Fibroblast of the conjunctiva (primary cell): ENCODE results near the gene METTL15.
"Not testable (repeated sequence)": the region's sequence is repeated elsewhere in the genome, so short reads cannot be mapped to it uniquely, and the experiment has no call there.

ENCODE experiments used
- DNase-seq: peaks from one replicate; pipeline ENCODE4 v3.0.0-alpha.2; 2010; ENCODE audit warnings: low read depth

Gene METTL15, protein sequence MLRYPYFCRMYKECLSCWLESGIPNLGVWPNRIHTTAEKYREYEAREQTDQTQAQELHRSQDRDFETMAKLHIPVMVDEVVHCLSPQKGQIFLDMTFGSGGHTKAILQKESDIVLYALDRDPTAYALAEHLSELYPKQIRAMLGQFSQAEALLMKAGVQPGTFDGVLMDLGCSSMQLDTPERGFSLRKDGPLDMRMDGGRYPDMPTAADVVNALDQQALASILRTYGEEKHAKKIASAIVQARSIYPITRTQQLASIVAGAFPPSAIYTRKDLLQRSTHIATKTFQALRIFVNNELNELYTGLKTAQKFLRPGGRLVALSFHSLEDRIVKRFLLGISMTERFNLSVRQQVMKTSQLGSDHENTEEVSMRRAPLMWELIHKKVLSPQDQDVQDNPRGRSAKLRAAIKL

GRCh38 chr11:28107750-28108618 lies at the start of gene METTL15, which contains the start of gene KIF18A:
TSS of gene METTL15 (plus strand) at chr11:28108388. CDS start at chr11:28113335, 4,947 bp downstream.
TSS of gene KIF18A (minus strand) at chr11:28108156. CDS start at chr11:28097947, 10,209 bp downstream.
- DNase-seq = peak; percentile 99

DNA sequence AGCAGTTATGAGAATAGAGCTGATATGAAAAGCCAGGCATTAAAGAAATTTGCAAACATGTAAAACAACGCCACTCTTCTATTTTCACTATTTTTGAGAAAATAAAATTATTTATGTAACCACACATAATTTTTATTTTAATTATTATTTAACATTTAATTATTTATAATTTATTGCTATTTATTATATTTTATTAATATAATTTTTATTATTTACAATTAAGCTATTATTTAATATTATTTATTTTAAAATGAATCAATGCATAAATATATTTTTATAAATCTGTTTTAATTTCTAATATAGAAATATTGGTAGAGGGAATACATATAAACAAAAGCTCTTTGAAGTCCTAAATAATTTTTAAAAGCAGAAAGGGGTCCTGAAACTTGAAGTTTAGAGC lies 36.9 kb upstream of the METTL15 start:
- DNase-seq = no peak

GRCh38 chr11:28072321-28072720 lies 35.9 kb upstream of the METTL15 start:
- no peak for DNase-seq

DNA sequence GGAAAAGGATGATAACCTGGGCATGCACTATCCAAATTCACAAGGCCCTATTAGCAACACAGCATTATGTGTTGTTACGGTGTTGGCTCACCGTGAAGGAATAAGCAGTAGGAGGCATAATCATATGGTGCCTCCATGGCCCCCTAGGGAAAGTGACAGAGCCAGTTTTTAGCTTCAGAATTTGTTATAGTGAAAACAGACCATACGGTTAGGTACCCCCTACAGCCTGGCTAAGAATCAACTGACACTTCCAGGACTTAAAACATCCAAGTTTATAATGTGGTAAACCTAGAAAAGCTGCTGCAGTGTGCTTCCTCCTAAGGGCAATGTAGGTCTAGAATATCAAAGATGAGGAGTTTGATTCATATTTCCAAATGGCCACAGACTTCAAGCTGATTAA lies 30.7 kb upstream of the METTL15 start:
- no peak for DNase-seq

- no peak for DNase-seq
These were observed 25.1 kb upstream of the METTL15 start for GRCh38 chr11:28083118-28083517.

DNA sequence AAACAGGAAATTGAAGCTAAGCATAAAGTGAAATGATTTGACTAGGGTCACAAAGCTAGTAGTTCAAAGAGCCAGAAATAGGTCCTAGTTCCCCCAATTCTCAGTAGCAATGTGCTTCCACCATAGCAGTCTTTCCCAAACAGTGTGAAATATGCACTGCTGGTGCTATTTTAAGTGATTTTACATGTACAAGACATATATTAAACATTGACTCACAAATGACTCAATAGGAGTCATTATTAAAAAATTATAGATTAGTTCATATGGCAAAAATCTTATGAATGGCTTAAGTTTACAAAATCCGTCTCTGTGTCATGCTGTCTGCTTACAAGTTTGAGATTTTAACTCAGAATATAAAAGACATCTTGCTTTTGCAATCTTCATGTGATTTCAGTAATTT lies 21.6 kb upstream of the METTL15 start:
- peak; percentile 16 for DNase-seq

GRCh38 chr11:28087192-28087591 lies 21.0 kb upstream of the METTL15 start:
- DNase-seq = not testable (repeated sequence)

GRCh38 chr11:28087693-28088092 lies 20.5 kb upstream of the METTL15 start:
- DNase-seq = not testable (repeated sequence)

- DNase-seq = no peak
These were observed 18.8 kb upstream of the METTL15 start for GRCh38 chr11:28089378-28089777.

DNA sequence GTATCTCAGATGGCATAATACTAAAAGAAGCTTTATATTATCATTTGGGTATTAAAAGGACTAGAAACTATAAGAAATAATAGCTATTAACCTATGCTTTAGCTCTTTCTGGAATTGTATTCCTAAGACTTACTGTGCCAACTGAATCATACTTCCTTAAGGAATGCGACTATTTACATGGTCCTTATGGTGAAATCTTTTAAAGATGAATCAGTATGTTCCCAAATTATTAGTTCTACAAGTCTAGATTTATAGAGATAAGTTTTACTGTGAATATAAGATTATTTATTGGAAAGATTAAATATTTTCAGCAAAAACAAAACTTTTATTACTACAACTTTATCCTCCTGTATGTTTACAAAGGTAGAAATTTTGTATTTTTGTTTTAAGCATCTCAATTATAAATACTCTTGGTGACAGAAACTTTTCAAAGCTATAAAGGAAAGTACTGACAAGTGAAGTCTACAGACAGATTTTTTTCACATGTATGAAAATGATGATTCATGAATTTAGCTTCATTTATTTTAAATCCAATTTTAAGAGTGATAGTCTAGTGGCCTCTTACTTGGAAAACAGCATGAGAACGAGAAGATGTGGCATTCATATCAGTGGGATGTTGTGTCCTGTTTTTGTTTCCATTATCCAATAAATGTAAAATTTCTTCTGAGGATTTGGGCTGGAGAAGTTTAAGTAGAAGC lies 18.0 kb upstream of the METTL15 start:
- no peak for DNase-seq

GRCh38 chr11:28092786-28093185 lies 15.4 kb upstream of the METTL15 start:
- no peak for DNase-seq

DNA sequence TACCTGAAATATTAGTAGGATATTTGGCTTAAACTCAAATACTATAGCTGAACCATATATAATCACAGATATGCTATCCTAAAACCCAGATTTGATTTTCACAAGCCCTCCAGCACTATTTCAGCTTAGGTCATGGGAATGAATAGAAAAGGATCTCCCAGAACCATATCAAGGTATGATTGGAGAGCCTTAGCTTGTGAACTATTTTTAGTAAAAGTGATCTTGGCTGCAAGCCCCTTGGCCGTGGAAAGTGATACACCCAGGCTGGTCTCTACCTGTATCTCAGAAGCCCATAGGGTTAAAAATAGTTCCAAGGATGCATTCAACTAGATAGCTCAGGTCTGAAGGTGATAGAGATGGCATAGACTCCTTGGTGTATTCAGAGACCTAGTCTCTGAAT lies 9.9 kb upstream of the METTL15 start:
- no peak for DNase-seq

DNA sequence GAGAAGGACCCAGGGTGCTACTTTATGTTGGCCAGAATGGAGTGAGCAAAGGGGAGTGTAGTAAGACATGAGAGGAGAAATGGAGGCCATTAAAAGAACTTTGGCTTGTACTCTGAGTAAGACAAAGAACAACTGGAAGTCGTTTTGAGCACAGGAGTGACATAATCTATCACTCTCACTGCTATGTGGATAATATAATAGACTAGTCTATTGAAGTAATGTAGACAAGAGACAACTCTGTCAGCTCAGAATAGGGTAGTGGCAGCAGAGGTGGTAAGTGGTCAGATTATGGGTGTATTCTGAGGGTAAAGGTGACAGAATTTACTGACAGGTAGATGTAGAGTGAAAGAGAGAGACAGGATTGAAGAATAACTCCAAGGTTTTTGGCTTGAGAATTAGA lies 8.5 kb upstream of the METTL15 start:
- DNase-seq = no peak

DNA sequence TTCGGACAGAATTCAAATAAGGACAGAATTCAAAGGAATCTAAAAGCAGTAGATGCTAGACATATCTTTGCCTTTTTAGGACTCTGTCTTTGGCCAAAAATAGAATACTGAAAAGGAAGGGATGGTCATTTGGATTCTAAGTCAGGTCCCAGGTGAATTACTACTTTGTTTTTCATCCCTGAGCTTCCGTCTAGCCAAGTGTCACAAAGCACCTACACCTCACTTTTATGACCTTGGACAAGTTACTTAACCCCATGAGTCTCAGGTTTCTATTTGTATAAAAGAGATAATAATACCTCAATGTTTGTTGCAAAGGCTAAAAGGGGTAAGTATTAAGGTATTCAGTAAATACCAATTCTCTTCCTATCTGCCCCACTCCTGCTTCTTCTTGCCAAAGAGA lies 7.5 kb upstream of the METTL15 start:
- no peak for DNase-seq

DNA sequence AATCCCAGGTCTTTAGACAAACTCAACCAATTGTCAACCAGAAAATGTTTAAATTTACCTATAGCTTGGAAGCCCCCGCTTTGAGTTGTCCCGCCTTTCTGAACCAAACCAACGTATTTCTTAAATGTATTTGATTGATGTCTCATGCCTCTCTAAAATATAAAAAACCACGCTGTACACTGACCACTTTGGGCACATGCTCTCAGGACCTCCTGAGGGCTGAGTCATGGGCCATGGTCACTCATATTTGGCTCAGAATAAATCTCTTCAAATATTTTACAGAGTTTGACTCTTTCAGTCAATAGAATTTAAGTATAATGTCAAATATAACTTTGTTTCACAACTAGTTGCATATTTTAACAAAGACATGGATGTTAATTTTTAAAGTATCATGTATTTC lies 5.9 kb upstream of the METTL15 start:
- not testable (repeated sequence) for DNase-seq

- DNase-seq = no peak
These were observed 3.8 kb upstream of the METTL15 start for GRCh38 chr11:28104425-28104824.

- no peak for DNase-seq
These were observed 3.2 kb upstream of the METTL15 start for GRCh38 chr11:28104984-28105383.

- DNase-seq = no peak
These were observed 2.3 kb upstream of the METTL15 start for GRCh38 chr11:28105869-28106268.

- no peak for DNase-seq
These were observed 1.7 kb upstream of the METTL15 start for GRCh38 chr11:28106353-28107043.

DNA sequence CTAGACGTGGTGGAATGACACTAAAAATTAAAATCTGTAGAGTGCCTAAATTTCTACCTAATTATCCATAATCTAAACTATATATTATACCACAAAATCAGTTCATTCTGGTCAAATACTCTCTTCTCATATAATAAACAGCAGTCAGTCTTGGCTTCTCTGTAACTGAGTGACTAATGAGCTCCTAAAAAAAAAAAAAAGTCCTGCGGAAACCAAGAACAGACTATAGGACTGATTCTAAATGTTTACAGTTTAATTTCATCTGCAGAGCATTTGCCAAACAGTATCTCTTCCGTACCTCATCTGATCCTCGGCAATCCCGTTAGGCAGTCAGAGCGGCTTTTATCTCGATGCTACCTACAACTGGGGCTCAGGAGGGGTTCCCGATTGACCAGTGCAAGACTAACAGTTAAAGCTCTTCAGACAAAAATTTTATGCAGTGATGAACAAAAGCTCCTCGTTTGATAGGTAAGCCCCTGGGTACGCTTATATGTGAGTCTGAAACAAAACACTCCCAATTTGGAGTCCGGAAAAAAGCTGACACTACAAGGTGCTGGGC lies 918 bp upstream of the METTL15 start:
- no peak for DNase-seq

GRCh38 chr11:28108958-28109357 lies 770 bp downstream of the METTL15 start:
- DNase-seq = no peak
